Measurements from ENCODE around the gene ZPLD1.

The ZPLD1 gene

GRCh38 chr3:102434715-102435114, at the start of gene ZPLD1:
TSS of gene ZPLD1 (plus strand) at chr3:102435015. CDS start at chr3:102438488, 3,473 bp downstream.
- no peak for DNase-seq

DNA sequence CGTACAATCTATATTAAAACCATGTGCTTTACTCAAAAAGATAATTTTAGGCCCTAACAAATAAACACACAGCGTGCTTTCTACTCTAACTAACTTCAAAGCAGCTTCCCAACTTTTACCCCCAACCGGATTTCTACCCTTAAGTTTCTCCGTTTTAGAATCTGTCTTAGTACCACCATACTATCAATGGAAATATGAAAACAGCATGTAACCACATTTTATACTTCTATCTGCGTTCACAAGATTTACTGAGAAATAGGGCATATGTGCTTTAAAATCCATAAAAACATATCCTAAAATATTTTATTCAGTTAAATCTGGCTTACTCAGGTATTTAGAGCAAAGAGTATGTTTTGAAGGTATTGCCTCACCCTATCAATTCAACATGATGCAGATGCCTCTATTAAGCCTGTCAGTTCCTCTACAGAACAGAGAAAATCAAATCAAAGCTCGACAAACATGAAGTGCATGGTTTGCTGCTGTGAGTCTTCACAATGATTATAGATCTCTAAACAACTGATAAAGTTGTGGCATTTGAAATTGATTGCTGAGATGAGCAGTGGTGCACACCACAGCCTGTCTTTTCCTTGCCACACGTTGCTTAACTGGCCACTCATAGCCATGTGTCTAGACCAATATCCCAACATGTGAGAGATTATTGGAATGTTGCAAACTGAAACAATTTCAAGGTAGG, 44.5 kb upstream of the ZPLD1 start:
- DNase-seq: no peak

- DNase-seq: no peak
Observed at GRCh38 chr3:102390916-102391315, 43.9 kb upstream of the ZPLD1 start.

GRCh38 chr3:102391491-102391890, 43.3 kb upstream of the ZPLD1 start:
- no peak for DNase-seq

DNA sequence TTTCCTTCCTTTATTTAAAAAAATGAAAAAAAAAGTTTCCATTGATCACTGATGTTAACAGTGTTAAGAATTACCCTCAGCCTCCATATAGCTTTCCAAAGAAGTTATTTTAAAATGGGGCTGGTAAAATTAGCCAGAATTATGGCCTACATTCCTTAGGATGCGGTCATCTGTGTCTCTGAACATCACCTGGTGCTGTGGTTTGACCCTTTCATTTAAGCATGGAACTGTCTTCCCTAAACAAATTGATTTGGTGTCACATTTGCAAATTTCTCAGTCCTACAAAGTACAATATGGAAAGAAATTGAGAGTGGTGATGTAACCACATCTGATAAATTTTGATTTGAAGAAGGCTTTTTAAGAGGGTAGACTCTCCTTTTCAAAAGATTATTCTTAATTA, 40.3 kb upstream of the ZPLD1 start:
- DNase-seq: no peak

DNA sequence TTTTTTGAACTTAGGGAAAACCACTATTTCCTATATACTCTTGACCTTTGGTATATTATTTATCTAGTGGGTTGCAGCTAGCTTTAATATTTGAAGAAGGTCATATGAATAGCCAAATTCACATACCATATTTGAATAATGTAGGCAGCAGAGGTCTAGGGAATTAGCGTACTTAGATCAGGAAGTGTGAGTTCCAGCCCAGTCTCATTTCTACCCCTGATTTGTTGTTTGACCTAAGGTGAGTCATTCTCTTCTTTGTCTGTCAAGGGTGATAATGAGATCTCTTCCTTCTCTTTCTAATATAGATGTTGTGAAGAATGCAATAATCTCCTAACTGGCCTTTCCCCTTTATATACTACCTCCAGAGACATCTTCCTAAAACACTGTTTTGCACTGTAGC, 36.6 kb upstream of the ZPLD1 start:
- no peak for DNase-seq

DNA sequence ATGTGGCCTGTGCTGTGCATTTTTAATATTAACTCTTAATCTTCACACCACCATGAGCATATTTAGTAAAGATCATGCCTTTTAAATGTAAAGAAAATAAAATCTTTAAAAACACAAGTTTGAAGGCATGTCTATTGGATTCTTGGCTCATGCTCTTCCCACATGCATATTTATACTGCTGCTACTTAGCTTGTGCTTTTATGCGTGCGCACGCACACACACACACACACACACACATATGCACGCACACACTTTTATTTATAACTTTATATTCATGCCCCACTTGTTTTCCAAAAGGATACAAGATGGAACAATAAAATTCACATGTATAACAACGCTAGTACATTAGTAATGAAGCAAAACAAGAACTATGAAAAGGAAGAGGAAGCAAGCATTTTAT, 36.1 kb upstream of the ZPLD1 start:
- DNase-seq: no peak

DNA sequence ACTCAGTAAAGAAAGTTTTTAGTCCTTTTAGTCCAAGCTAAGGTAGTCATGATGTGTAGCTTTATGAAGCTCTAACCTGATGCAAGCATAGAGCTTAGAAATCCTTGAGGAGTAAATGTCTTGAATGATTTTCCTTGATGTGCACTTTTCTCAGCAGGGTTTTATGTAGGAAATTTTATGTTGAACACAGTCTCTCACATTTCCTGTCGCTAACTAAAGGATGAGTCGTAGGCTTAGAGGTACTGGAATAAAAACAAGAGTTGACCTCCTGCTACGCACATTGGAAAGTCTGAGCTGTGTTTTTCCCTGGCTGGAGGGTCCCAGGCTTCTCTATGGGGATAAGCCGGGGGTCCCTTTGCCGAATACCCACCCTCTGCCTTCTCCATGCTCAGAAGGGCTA, 34.7 kb upstream of the ZPLD1 start:
- no peak for DNase-seq

- no peak for DNase-seq
Observed at GRCh38 chr3:102400766-102401165, 34.0 kb upstream of the ZPLD1 start.

DNA sequence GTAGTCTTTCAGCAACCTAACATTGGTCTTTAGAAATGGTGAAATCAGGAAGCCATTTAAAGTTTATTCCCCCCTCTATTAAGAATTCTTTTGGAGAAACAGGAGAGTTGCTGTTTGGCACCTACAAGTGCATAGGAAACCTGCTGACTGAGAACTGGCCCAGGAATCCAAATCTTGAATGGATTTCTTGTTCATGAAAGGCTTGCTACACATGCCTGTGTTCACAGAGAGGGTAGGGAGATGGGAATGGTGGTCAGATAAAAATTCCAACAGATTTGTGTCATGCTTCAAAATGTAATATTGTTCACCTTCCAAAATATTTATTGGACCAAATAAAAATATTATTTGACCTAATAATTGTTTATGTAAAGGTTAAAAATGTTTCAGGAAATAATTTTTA, 24.2 kb upstream of the ZPLD1 start:
- no peak for DNase-seq

GRCh38 chr3:102415553-102415952, 19.3 kb upstream of the ZPLD1 start:
- no peak for DNase-seq

DNA sequence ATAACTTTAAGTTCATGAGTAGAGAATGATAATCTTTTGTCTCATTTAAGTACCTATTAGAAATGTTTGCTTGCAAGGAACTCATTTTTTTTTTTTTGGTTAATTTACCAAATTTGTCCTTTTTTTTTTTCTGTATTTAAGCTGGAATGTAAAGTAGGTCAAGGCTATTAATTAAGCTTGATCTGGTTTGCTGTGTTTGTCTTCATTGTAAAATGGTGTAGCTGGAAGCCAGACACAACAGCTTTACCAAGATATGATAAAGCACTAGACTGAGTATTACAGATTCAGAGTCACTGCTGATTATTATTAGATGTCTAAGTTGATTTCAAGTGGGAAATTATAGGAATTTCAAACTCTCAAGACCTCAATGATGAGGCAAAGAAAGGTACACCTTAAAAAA, 15.0 kb upstream of the ZPLD1 start:
- DNase-seq: no peak

DNA sequence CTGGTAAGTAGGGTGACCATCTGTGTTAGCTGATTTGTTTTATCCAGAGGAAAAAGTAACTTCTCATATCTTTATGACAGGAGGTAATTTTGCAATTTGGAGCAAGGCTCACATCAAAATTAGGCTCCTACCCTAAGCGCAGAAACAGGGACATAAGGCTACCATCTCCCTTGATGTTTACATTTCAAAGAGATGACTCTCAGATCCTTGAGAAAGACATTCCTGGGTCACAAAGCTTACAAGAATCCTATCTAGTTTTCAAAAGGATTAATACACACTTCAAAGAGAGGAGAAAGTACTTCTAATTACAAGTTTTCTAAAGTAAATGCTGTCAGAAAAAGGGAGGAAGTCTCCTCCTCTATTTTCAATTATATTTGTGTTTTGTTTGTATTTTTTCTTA, 7.0 kb downstream of the ZPLD1 start:
- DNase-seq: no peak

DNA sequence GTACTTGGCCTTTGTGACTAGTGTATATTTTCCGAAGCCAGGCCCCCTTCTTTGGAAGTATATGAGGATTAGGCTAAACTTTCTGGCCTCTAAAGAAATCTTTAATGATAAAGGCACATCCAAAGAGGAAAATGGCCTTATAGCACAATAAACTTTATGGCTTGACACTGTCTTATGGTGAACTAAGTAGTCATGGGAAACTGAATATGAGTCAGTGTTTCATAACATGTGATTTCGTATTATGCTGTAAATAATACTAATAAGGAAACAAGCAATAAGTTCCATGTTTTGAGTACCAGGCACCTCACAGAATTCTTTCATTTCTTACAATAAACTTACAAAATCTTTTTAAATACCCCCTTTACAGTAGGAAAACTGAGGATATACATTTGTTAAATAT, 8.2 kb downstream of the ZPLD1 start:
- DNase-seq: no peak

- no peak for DNase-seq
Observed at GRCh38 chr3:102444101-102444500, 9.3 kb downstream of the ZPLD1 start.

DNA sequence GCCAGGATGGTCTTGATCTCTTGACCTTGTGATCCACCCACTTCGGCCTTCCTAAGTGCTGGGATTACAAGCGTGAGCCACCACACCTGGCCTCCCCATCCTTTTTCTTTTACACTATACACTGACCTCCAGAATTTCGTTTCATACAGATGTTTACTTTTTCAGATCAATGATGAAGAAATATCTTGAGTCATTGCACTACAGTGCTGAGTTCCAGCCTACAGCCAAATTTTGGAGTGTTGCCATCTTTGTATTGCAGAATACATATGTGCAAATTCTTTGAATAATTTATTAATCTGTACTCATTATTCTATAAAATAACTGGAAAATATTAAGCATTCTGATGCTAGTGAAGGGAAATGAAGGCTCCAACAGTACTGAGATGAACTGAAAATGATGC, 12.5 kb downstream of the ZPLD1 start:
- no peak for DNase-seq

GRCh38 chr3:102449341-102449740, 14.5 kb downstream of the ZPLD1 start:
- no peak for DNase-seq

GRCh38 chr3:102449930-102450329, 15.1 kb downstream of the ZPLD1 start:
- DNase-seq: no peak

DNA sequence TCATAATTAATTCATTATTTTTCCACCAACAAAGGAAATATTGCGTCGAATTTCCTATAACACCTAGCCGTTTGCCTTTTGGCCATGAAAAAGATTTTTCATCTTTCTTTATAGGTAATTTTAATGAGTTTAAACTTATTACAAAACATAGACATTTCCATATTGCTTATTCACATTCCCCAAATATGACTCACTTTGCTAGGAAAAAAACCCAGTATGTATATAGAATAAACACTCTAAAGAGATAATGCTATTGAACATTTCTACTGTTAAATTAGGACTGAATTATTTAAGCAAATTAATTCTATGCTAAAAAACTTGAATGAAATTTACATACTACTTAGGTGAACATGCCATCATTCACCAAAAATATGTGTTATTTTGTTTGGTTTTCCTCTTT, 16.2 kb downstream of the ZPLD1 start:
- DNase-seq: no peak

DNA sequence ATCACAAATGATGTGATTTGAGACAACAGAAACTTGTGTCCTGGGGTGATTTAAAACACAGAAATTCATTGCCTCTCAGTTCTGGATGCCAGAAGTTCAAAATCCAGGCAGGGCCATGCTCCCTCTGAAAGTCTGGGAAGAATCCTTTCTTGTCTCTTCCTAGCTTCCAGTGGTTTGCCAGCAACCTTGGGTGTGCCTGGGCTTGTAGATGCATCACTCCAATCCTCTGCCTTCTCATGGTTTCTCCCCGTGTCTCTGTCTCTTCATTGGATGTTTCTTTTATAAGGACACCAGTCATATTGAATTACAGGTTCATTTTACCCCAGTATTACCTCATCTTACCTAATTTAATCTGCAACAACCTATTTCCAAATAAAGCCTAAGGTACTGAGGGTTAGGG, 16.7 kb downstream of the ZPLD1 start:
- no peak for DNase-seq

- DNase-seq: no peak
Observed at GRCh38 chr3:102454181-102454580, 19.4 kb downstream of the ZPLD1 start.

DNA sequence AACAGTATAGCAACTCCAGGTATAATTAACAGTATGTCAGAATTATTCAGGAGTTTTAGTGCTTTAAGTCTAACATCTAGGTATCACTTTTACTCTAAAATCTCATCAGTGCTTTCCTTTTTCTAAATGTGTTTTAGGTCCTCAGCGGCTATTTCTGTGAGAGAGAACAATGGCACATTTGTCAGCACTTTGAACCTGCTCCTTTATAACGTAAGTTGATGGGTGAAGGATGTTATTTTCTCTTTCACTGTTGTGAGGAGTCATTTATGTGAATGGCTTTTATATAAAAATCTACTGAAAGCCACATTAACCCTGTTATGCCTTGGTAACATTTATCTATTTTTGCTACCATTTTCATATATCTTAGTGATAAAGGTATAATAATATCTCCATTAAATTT, 22.8 kb downstream of the ZPLD1 start:
- no peak for DNase-seq

GRCh38 chr3:102460579-102460978, 25.8 kb downstream of the ZPLD1 start:
- DNase-seq: no peak

DNA sequence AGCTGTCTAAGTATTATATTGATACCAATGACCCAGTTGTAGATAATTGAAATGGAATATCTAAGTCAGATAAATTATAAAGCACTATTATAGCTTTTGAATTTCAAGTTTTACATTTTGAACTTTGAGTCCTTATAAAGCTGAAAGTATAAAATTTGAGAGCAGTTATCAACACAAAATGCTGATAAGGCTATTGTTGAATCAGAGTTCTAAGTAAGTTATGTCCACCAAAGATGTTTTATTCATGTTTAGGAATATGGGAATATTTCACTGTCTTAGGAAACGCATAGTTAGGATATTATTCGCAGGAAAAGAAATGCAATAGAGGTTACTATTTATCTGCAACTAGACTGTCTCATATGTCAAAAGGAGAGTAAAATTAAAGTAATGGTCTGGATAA, 29.4 kb downstream of the ZPLD1 start:
- no peak for DNase-seq

DNA sequence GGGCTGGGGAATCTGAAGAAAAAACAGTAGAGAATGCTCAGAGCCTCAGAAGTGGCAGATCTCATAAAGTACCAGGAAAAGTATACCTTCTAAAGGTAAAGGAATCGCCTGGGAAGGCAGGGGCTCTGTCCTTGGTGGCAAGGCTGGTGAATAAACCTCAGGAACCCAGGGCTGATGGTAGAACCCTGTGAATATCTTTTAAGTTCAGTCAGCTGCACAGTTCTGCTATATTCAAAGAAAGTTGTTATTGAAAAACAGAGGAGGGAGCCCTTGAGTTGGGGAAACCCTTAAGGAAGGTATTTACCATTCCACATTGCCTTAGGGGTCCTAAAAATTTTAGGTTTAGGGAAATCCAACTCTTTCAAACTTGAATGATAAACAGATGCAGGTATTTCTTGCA, 31.2 kb downstream of the ZPLD1 start:
- no peak for DNase-seq

- no peak for DNase-seq
Observed at GRCh38 chr3:102470066-102470465, 35.3 kb downstream of the ZPLD1 start.
